Activated CD4-positive, alpha-beta T cell treated with anti-CD3 and anti-CD28 coated beads for 36 hours (primary cell): ENCODE results near the gene E2F1. TPM values are rescaled to one million over a fixed set of nuclear protein-coding genes. Genes with fewer than 3 reads are reported as not detected.

ENCODE experiments used
- ATAC-seq: fragments of 200-7000 bp; cut with Tn5 transposase; one replicate; pipeline ENCODE4 v1.10.0; 2021; ENCODE audit warnings: mild to moderate bottlenecking, moderate library complexity
- CTCF ChIA-PET: fragments of 350-600 bp; sonication (Branson Sonifier 250); formaldehyde crosslinking; loops from one replicate; lab custom pipeline; 2021; ENCODE audit warnings: antibody characterized with exemption; lab: Charles Lee
- POLR2A ChIA-PET: fragments of 350-600 bp; sonication (Branson Sonifier 250); formaldehyde crosslinking; loops from one replicate; lab custom pipeline; 2021; ENCODE audit warnings: antibody characterized with exemption, inconsistent platforms; lab: Charles Lee
- DNase-seq: peaks from one replicate; pipeline ENCODE4 v3.0.0-alpha.2; 2020
- H3K27ac Mint-ChIP-seq: one replicate; pipeline ENCODE4 v1.8.0; 2021; ENCODE audit warnings: mixed read lengths
- H3K27me3 Mint-ChIP-seq: one replicate; pipeline ENCODE4 v1.8.0; 2021; ENCODE audit warnings: mixed read lengths
- H3K36me3 Mint-ChIP-seq: one replicate; pipeline ENCODE4 v1.8.0; 2021; ENCODE audit warnings: low read depth, mixed read lengths
- H3K4me1 Mint-ChIP-seq: one replicate; pipeline ENCODE4 v1.8.0; 2021; ENCODE audit warnings: mixed read lengths
- H3K4me3 Mint-ChIP-seq: one replicate; pipeline ENCODE4 v1.8.0; 2021; ENCODE audit warnings: mild to moderate bottlenecking, moderate library complexity, mixed read lengths
- H3K9me3 Mint-ChIP-seq: one replicate; pipeline ENCODE4 v1.8.0; 2021; ENCODE audit warnings: low read depth, mixed read lengths
- intact Hi-C, 2 experiments: fragments of 100-400 bp; cut with DNase I in 1 of 2; cut with micrococcal nuclease in 1 of 2; formaldehyde crosslinking; loops; one replicate each; pipeline versions ENCODE4 v1.14.2 to v1.15.1; 2022 to 2024; cut with DNase I, micrococcal nuclease
- total RNA-seq, 2 experiments: library from RNA; stranded (reverse); gene quantifications; one replicate each; pipeline ENCODE4 v1.2.3, GENCODE V29; 2021

Gene E2F1
- total RNA-seq, 2 experiments from 2014 or later: 45.9 to 50.9 TPM

DNA sequence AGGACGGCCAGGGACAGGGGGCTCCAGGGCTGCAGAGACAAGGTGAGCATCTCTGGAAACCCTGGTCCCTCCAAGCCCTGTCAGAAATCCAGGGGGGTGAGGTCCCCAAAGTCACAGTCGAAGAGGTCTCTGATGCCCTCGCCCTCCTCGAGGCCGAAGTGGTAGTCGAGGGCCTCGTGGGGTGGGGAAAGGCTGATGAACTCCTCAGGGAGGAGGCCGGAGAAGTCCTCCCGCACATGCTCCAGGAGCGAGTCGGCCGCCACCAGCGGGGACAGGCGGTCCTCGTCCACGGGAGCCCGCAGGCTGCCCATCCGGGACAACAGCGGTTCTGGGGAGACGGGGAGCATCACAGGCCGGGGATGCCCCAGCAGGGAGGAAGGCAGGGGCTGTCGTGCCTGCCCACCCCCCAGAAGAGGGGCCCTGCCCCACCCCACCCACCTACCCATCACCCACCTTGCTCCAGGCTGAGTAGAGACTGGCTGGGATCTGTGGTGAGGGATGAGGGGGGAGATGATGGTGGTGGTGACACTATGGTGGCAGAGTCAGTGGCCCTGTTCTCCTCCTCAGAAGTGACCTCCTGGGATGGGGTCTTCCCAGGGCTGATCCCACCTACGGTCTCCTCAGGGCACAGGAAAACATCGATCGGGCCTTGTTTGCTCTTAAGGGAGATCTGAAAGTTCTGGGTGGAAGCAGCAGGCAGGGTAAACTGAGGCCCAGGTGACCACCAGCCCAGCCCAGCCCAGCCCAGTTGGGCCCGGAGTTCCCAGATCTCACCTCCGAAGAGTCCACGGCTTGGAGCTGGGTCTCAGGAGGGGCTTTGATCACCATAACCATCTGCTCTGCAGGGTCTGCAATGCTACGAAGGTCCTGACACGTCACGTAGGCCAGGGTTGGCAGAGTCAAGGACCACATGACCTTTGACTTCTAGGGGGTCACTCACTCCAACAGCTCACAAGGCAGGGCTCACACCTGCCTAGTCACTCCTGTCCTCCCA lies 9.2 kb downstream of the E2F1 start:
- Mint-ChIP-seq H3K4me1 (peaks cover 66% of the 10 kb centered on the region), H3K9me3 (no peaks in the 10 kb centered on the region), H3K36me3 (peaks cover 39% of the 10 kb centered on the region), H3K27me3 (no peaks in the 10 kb centered on the region), H3K27ac (no peak overlapping the region), H3K4me3 (no peak overlapping the region)
- CTCF ChIA-PET: interaction anchor here (0.7 to 9.1 kb wide), 3 partner anchors 10 to 946 kb away, joined by 3 to 91 read pairs (median 3); partner anchors contain the start of gene ACTL10
- intact Hi-C loops: no loop called here
- ATAC-seq: no peak
- POLR2A ChIA-PET: interaction anchor here (0.7 kb wide), 1 partner anchor 10 kb away, joined by 3 read pairs; no protein-coding TSS in a partner anchor
- no peak for DNase-seq

DNA sequence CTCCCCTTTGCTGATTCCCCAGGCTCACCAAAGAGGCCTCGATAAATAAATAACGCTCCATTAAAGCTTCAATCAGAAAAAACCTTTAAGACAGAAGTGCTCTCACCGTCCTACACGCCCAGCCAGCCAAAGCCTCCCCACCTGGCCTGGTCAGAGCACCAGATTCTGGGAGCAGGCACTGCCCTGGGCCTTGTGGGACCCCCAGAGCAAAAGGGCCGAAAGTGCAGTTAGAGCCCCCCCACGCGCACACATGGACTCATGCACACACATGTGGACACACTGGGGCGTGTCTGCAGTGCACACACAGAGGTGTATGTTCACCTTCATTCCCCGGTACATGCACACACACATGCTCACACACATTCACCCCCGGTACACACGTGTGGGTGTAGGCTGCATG lies 10.1 kb downstream of the E2F1 start:
- ChIA-PET CTCF (interaction anchor here (2.1 kb wide), 1 partner anchor 9 kb away, joined by 10 read pairs; the partner anchor contains the start of gene ACTL10), POLR2A (no interaction called here)
- Mint-ChIP-seq H3K27me3 (no peaks in the 10 kb centered on the region), H3K9me3 (no peaks in the 10 kb centered on the region), H3K4me1 (peaks cover 58% of the 10 kb centered on the region), H3K27ac (no peak overlapping the region), H3K4me3 (no peak overlapping the region), H3K36me3 (peaks cover 35% of the 10 kb centered on the region)
- intact Hi-C loops: no loop called here
- ATAC-seq (no peak), DNase-seq (no peak)

DNA sequence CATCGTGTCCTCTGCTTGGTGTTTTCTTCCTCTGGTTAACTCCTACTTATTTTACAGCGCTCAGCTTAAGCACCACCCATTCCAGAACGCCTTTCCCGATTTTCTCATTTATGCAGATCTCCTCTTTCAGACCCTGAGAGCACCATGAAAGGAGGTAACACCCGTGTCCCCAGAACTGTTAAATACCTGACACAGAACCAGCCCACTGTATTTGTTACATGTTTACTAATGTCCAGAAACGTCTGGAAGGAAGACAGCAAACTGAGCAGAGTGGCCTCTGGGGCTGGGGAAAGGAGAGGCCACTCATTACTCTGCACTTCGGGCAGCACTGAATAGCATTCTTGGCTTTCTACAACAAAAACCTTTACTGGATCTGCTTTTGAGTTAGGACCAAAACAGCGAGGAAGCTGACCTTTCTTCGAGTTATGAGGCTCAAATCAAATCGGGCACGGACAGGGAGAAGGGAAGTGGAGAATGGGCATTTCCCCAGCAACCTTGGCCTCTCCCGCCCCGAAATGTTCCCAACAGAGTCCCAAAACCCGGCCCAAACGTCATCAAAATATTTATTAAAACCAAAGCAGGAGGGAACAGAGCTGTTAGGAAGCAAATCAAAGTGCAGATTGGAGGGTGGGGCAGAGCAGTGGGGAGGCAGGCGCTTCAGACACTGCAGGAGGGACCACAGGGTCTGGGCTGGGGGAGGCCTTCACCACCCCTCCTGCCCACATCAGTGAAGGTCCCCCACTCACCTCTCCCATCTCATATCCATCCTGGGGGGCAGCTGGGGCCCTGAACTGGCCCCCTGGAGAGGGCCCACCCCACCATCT lies 10.8 kb downstream of the E2F1 start:
- CTCF ChIA-PET: interaction anchor here (0.6 to 2.1 kb wide), 3 partner anchors 8 to 1117 kb away, joined by 4 to 10 read pairs (median 6); partner anchors contain the start of gene ACTL10
- Mint-ChIP-seq H3K27ac (peak overlapping the region; percentile 37), H3K4me1 (peaks cover 50% of the 10 kb centered on the region), H3K36me3 (peaks cover 29% of the 10 kb centered on the region), H3K9me3 (no peaks in the 10 kb centered on the region), H3K4me3 (peak overlapping the region; percentile 59), H3K27me3 (no peaks in the 10 kb centered on the region)
- no peak for DNase-seq
- POLR2A ChIA-PET: interaction anchor here (0.6 kb wide), 1 partner anchor 16 kb away, joined by 4 read pairs; no protein-coding TSS in a partner anchor
- intact Hi-C loops: no loop called here
- no peak for ATAC-seq

GRCh38 chr20:33674294-33675135 lies 11.7 kb downstream of the E2F1 start, which contains the start of gene NECAB3:
Gene NECAB3 (minus strand): TSS chr20:33674428. CDS start chr20:33674352, 76 bp downstream.
- POLR2A ChIA-PET: interaction anchor here (0.6 kb wide), 1 partner anchor 17 kb away, joined by 4 read pairs; no protein-coding TSS in a partner anchor
- Mint-ChIP-seq H3K4me3 (peak within 1 kb of the TSS; percentile 79), H3K27me3 (no peaks in the 10 kb centered on the region), H3K36me3 (peaks cover 26% of the 10 kb centered on the region), H3K4me1 (peaks cover 42% of the 10 kb centered on the region), H3K27ac (peak within 1 kb of the TSS; percentile 76), H3K9me3 (no peaks in the 10 kb centered on the region)
- DNase-seq (peak; percentile 74), ATAC-seq (peak; percentile 69)
- intact Hi-C loops: loop anchor here in 1 of 2 experiments (1.0 kb wide), 1 partner anchor 12 kb away; the partner anchor contains the start of gene E2F1
- CTCF ChIA-PET: interaction anchor here (0.6 to 2.1 kb wide), 3 partner anchors 7 to 1118 kb away, joined by 4 to 10 read pairs (median 6); partner anchors contain the start of gene ACTL10

DNA sequence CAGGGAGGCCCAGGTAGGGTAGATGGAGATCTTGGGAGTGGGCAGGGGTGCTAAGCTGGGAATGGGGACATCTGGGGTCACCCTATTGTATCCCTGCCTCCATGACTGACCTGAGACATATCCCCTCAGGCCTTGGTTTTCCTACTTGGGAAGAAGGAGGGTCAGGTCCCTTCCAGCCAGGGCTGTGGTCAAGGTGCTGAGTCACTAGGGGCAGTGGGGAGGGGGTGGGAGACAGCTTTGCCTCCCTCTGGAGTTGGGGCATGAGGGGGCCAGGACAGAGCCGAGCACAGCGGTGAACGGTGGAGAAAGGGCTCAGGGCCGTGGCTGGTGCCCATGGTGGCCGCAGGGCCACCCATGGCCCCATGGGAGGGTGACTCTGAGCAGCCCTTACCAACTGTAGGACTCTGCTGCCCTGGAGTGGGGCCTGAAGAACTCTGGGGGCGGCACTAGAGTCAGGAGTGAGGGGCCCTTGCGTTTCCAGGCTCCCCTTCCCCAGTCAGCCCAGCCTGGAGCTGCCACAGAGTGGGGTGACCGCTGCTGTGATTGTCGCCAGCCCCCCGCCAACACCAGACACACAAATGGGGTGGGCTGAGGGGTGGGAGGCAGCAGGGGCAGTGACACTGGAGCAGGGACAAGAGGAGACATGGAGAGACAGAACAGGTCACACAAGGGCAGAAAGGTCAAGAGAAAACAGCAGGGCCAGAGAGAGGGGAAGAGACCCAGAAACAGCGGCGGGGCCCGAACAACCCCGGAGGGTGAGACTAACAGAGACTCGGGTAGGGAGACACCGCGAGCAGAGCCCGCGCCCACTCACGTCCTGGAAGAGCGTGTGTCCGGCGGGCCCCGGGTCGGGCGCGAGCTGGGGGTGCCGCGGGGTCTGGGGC lies 12.5 kb downstream of the E2F1 start:
- ChIA-PET CTCF (no interaction called here), POLR2A (interaction anchor here (0.6 to 1.5 kb wide), 3 partner anchors 9 to 47 kb away, joined by 3 to 4 read pairs (median 4); partner anchors contain the start of gene PXMP4)
- peak; percentile 46 for DNase-seq
- peaks cover 33% of the 10 kb centered on the region for H3K4me1 Mint-ChIP-seq
- H3K27ac Mint-ChIP-seq: peak overlapping the region; percentile 76
- H3K4me3 Mint-ChIP-seq: peak overlapping the region; percentile 79
- peaks cover 19% of the 10 kb centered on the region for H3K36me3 Mint-ChIP-seq
- no peaks in the 10 kb centered on the region for H3K27me3 Mint-ChIP-seq
- intact Hi-C loops: loop anchor here in 1 of 2 experiments (1.0 kb wide), 1 partner anchor 13 kb away; the partner anchor contains the start of gene E2F1
- ATAC-seq: peak; percentile 52
- H3K9me3 Mint-ChIP-seq: no peaks in the 10 kb centered on the region

DNA sequence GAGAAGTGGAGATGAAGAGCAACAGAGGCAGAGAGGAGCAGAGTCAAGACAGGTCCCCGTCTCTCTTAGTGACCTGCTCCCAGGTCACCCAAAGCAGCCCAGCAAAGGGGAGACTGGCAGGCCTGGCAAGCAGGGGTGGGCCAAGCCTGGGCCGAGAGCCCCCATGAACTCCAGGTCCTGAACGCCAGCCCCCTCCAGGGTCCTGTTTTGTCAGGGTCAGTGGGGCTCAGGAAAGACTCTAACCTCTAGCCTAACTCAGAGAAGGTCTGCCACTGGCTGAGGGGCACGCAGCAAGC lies 13.1 kb downstream of the E2F1 start:
- Mint-ChIP-seq H3K27me3 (no peaks in the 10 kb centered on the region), H3K36me3 (peaks cover 21% of the 10 kb centered on the region), H3K27ac (no peak overlapping the region), H3K4me1 (peaks cover 32% of the 10 kb centered on the region), H3K9me3 (no peaks in the 10 kb centered on the region), H3K4me3 (peak overlapping the region; percentile 79)
- no peak for ATAC-seq
- ChIA-PET POLR2A (interaction anchor here (0.6 to 1.5 kb wide), 3 partner anchors 9 to 47 kb away, joined by 3 to 4 read pairs (median 4); partner anchors contain the start of gene PXMP4), CTCF (no interaction called here)
- intact Hi-C loops: no loop called here
- no peak for DNase-seq

DNA sequence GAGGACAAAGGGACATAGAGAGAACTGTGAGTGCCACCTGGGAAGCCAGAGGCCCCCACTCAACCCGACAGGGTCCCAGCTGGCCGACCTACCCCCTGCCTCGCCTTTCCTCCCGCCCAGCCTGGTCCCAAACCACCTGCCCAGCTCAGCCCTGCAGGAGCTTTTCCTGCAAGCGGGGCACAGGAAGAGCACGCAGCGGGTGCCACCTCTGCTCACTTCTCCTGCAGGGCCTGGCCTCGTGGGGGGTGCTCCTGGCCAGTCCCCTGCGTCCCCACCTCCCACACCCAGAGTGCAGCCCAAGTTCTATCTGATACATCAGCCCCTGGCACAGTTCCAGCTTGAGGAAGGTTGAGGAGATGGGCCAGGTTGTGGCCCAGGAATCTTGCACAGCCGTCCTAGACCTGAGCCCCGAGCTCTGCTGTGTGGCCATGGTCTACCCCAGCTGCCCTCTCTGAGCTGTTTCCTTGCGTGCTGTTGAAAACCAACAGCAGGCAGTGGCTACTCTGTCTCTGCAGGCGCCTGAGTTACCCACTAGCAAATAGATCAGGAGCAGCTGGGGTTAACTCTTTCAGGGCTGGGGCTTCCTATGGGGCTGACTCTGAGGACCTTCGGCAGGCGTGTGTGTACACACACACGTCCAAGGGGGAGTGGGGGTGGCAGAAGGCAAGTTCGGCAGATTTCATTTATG lies 13.6 kb downstream of the E2F1 start:
- ChIA-PET POLR2A (interaction anchor here (1.4 to 1.5 kb wide), 2 partner anchors 8 to 48 kb away, joined by 3 to 4 read pairs; partner anchors contain the start of gene PXMP4), CTCF (no interaction called here)
- H3K9me3 Mint-ChIP-seq: no peaks in the 10 kb centered on the region

GRCh38 chr20:33671573-33672288 lies 14.5 kb downstream of the E2F1 start:
- Mint-ChIP-seq H3K36me3 (peaks cover 13% of the 10 kb centered on the region), H3K9me3 (no peaks in the 10 kb centered on the region), H3K27ac (no peak overlapping the region), H3K4me3 (no peak overlapping the region), H3K4me1 (peaks cover 25% of the 10 kb centered on the region), H3K27me3 (no peaks in the 10 kb centered on the region)
- ChIA-PET CTCF (interaction anchor here (9.8 kb wide), 1 partner anchor 10 kb away, joined by 91 read pairs; no protein-coding TSS in a partner anchor), POLR2A (interaction anchor here (0.5 to 1.5 kb wide), 3 partner anchors 7 to 303 kb away, joined by 3 to 8 read pairs (median 4); partner anchors contain the start of gene PXMP4)
- DNase-seq (no peak), ATAC-seq (no peak)
- intact Hi-C loops: no loop called here

More for the DNA sequence above, 13.6 kb downstream of the E2F1 start:
- Mint-ChIP-seq H3K27ac (no peak overlapping the region), H3K4me1 (peaks cover 29% of the 10 kb centered on the region), H3K36me3 (peaks cover 19% of the 10 kb centered on the region), H3K4me3 (peak overlapping the region; percentile 79), H3K27me3 (no peaks in the 10 kb centered on the region)
- intact Hi-C loops: no loop called here
- no peak for ATAC-seq
- no peak for DNase-seq
